Bronchial epithelial cell (primary cell): ENCODE data around the gene EIF3B. TPM values are rescaled to one million over a fixed set of nuclear protein-coding genes. Genes with fewer than 3 reads are reported as not detected.

Experiments
- DNase-seq: peaks from one replicate; pipeline ENCODE4 v3.0.0-alpha.2; 2010; ENCODE audit warnings: low read depth
- FAIRE-seq: peaks from 2 replicates; lab custom pipeline; 2011; peaks lifted over from hg19 to GRCh38; lab: Jason Lieb, UNC
- H3K27me3 ChIP-seq: 2 replicates; pipeline ENCODE4 v1.5.1; 2011; ENCODE audit warnings: low read length; ENCODE audit not compliant: control insufficient read depth, insufficient read depth
- H3K36me3 ChIP-seq: 2 replicates; pipeline ENCODE4 v1.5.1; 2011; ENCODE audit warnings: low read length; ENCODE audit not compliant: control insufficient read depth, insufficient read depth
- H3K4me3 ChIP-seq: 2 replicates; pipeline ENCODE4 v1.5.1; 2011; ENCODE audit warnings: mild to moderate bottlenecking, low read depth, low read length, control low read depth
- total RNA-seq: library from RNA; depleted of rRNA; stranded (reverse); fragments of >200 nt; gene quantifications from 2 replicates; pipeline ENCODE4 v1.2.1, GENCODE V29; 2014
- TF ChIP-seq, protein P1 (sequence below): IDR thresholded peaks from 2 replicates; pipeline ENCODE4 v1.5.1; 2011; ENCODE audit warnings: mild to moderate bottlenecking, moderate library complexity, low read length, control low read depth, inconsistent platforms; ENCODE audit not compliant: insufficient read depth, severe bottlenecking

Gene EIF3B
- total RNA-seq, 1 donor from 2014 or later = 262 TPM

DNA sequence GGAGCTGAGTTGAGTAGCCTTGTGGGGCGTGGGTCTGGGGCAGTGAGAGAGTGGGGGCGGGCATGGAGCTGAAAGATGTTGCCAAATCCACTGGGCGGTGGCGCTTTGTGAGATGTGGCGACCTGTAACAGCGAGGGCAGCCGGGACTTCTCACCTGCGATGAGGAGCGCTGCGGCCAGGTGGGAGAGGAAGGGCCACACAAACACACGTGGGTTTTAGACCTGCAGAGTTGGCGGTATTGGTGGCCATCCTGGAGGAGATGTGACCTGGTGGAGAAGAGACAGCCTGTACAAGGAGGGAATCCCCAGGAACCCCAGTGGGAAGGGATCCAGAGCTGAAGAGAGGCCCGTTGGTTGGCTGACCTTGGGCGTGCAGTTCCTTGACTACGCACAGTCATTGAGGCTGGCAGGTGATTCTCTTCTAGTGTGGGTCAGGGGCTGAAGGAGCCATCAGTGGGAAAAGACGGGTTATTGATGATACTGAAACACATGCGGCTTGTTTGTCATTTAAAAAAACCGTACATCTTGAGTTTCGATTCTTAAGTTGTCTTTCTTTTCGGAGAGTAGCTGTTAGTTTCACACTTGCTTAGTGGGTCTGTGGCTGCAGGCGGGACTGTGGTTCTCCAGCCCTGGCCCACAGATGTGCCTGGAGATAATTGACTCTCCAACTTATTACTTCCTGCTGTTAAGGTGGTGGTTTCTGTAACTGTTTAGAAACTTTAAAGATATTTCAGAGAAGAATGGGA, 51.1 kb downstream of the EIF3B start:
- no peak for FAIRE-seq

DNA sequence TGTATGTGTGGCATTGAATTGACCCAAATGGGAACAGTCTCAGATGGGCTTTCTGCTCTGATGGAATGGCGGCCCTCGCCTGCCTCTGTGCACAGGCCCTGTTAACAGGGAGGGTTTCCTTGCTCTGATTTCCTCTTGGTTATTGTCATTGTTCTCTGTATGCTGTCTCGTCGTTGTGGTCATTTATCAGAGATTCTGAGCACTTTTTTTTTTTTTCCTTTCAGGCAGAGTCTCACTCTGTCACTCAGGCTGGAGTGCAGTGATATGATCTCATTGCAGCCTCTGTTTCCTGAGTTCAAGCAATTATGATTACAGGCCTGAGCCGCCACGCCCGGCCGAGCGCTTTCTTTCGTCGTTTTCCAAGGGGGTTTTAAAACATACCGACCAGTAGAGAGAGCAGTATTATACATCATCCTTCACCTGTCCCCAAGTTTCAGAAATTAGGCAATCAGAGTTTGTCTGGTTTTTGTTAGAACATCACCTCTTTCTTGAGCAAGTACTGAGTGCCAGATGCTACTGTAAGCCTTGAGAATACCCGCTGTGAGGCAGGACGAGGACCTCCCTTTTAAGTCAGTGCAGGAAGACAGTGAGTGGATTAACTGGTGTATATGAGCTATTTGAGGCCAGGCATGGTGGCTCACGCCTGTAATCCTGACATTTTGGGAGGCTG, 55.3 kb downstream of the EIF3B start:
- FAIRE-seq (no peak), DNase-seq (no peak)
- TF ChIP-seq, protein P1, sequence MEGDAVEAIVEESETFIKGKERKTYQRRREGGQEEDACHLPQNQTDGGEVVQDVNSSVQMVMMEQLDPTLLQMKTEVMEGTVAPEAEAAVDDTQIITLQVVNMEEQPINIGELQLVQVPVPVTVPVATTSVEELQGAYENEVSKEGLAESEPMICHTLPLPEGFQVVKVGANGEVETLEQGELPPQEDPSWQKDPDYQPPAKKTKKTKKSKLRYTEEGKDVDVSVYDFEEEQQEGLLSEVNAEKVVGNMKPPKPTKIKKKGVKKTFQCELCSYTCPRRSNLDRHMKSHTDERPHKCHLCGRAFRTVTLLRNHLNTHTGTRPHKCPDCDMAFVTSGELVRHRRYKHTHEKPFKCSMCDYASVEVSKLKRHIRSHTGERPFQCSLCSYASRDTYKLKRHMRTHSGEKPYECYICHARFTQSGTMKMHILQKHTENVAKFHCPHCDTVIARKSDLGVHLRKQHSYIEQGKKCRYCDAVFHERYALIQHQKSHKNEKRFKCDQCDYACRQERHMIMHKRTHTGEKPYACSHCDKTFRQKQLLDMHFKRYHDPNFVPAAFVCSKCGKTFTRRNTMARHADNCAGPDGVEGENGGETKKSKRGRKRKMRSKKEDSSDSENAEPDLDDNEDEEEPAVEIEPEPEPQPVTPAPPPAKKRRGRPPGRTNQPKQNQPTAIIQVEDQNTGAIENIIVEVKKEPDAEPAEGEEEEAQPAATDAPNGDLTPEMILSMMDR = no peak
- Histone ChIP-seq H3K27me3 (no peaks in the 10 kb centered on the region), H3K36me3 (no peaks in the 10 kb centered on the region), H3K4me3 (no peak overlapping the region)

More for the DNA sequence above, 51.1 kb downstream of the EIF3B start:
- no peak for DNase-seq
- TF ChIP-seq, protein P1 = no peak
- Histone ChIP-seq H3K27me3 (no peaks in the 10 kb centered on the region), H3K36me3 (no peaks in the 10 kb centered on the region), H3K4me3 (no peak overlapping the region)

DNA sequence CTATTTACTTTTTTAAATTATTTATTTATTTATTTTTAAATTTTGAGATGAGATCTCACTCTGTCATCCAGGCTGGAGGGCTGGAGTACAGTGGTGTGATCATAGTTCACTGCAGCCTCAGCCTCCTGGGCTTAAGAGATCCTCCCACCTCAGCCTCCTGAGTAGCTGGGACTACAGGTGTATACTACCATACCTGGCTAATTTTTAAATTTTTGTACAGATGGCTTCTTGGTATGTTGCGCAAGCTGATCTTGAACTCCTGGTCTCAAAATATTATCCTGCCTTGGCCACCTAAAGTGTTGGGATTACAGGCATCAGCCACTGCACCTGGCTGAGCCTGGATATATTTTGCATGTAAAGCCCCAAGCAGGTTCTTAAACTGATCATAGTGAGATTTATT, 56.4 kb downstream of the EIF3B start:
- H3K4me3 ChIP-seq = no peak overlapping the region
- no peaks in the 10 kb centered on the region for H3K27me3 ChIP-seq
- FAIRE-seq = no peak
- H3K36me3 ChIP-seq = no peaks in the 10 kb centered on the region
- DNase-seq = no peak
- TF ChIP-seq, protein P1 = no peak

DNA sequence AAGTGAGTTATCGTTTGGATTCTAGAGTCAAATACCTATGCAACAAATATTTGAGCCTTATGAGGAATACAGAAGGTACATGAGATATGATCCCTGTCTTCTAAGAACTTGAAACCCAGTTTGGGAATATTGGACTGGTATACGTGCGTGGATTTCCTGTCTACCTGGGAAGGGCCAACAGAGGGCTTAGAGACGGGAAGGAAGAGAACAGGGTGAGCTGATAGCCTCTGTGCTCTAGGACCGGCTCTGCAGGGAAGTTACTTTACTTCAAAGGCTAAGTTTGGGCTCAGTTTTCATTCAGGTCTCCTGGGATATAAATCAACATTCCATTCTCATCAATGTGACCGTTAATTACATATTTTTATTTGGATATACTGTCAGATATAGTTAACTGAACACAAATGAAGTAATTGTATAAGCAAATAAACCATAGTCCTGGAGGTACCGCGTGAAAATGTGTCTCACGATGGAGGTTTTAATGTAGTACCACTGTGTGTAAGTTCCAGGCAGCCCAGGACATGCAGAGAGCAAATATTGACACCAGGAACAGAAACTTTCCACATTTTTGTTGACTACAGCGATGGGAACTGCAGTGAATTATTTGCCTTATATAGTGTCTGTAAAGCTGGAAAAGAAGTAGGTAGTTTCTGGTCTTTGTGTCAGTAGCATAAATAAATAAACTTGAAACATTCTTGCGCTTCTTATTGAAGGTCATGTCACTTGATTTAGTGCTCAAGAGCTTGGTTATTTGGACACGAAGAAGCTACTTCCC, 57.4 kb downstream of the EIF3B start:
- FAIRE-seq (no peak), DNase-seq (no peak)
- no peak overlapping the region for H3K4me3 ChIP-seq
- H3K27me3 ChIP-seq = no peaks in the 10 kb centered on the region
- H3K36me3 ChIP-seq = no peaks in the 10 kb centered on the region
- TF ChIP-seq, protein P1 = no peak

DNA sequence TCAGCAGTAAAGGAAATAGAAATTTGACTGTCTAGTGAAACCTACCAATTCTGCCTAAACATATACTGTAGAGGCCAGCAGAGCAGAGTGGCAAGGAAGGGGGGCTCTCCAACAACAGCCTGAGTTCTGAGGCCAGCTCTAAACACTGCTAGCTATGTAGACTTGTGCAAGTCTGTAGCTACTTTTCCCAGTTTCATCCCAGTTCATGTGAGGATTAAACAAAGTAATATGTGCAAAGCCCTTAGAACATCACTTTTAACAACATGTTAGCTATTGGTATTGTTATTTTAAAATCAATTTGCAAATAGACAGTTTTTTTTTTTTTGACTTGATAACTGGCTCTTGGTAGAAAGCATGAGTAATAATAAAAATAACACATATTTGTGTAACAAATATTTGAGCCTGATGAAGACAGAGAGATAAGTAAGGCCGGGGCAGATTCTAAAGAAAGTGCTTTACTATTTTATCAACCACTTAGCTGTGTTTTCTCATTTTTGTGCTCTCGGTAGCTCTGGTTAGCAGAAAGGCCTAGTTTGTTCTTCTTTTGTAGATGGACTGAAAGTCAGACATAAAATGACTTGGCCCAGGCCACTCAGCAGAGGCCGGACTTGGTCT, 58.1 kb downstream of the EIF3B start:
- FAIRE-seq = no peak
- TF ChIP-seq, protein P1 = no peak
- H3K36me3 ChIP-seq = no peaks in the 10 kb centered on the region
- H3K27me3 ChIP-seq = no peaks in the 10 kb centered on the region
- no peak for DNase-seq
- H3K4me3 ChIP-seq = no peak overlapping the region
